Astrocyte of the spinal cord (primary cell): ENCODE data around the gene IGFBP4.

Experiments
- DNase-seq: peaks from one replicate; pipeline ENCODE4 v3.0.0; 2011; ENCODE audit warnings: low read depth, low spot score
- H3K4me3 ChIP-seq: 2 replicates; pipeline ENCODE4 v1.5.1; 2011; ENCODE audit warnings: low read depth, mild to moderate bottlenecking, low read length, moderate library complexity
- in situ Hi-C: cut with HindIII; loops from 2 replicates; pipeline ENCODE4 v1.10.0; 2017; ENCODE audit warnings: low sequenced_read_pairs
- TF ChIP-seq, protein P1 (sequence below): IDR thresholded peaks from 2 replicates; pipeline ENCODE4 v1.5.1; 2012; ENCODE audit warnings: low read depth, mild to moderate bottlenecking, low read length, inconsistent platforms

The IGFBP4 gene

GRCh38 chr17:40448639-40449261 lies 5.5 kb downstream of the IGFBP4 start:
- no peak overlapping the region for H3K4me3 ChIP-seq
- in situ Hi-C loops: no loop called here
- TF ChIP-seq, protein P1, sequence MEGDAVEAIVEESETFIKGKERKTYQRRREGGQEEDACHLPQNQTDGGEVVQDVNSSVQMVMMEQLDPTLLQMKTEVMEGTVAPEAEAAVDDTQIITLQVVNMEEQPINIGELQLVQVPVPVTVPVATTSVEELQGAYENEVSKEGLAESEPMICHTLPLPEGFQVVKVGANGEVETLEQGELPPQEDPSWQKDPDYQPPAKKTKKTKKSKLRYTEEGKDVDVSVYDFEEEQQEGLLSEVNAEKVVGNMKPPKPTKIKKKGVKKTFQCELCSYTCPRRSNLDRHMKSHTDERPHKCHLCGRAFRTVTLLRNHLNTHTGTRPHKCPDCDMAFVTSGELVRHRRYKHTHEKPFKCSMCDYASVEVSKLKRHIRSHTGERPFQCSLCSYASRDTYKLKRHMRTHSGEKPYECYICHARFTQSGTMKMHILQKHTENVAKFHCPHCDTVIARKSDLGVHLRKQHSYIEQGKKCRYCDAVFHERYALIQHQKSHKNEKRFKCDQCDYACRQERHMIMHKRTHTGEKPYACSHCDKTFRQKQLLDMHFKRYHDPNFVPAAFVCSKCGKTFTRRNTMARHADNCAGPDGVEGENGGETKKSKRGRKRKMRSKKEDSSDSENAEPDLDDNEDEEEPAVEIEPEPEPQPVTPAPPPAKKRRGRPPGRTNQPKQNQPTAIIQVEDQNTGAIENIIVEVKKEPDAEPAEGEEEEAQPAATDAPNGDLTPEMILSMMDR: no peak

GRCh38 chr17:40450175-40450574 lies 6.9 kb downstream of the IGFBP4 start:
- no peak overlapping the region for H3K4me3 ChIP-seq
- in situ Hi-C loops: no loop called here
- TF ChIP-seq, protein P1: peak; percentile 58
- DNase-seq: no peak

More at GRCh38 chr17:40448639-40449261, 5.5 kb downstream of the IGFBP4 start:
- DNase-seq: no peak

DNA sequence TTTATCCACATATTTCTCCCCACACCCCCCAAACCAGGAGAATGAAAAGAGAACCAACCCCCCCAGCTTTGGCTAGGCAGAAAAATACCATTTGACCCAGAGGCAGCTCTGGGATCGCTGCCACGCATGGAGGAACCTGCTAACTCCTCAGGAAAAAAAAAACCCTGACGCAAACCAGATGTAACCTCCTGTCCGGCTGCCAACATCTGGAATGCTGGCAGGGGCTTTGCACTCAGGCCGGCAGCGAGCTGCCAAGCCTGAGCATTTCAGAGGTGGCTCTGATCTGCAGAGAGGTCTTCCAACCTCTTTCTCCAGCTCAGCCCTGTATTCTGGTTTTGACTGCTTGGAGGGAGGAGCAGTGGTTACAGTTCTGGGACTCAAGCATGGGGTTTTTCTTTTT lies 8.2 kb downstream of the IGFBP4 start:
- peak; percentile 92 for DNase-seq
- TF ChIP-seq, protein P1: no peak
- no peak overlapping the region for H3K4me3 ChIP-seq
- in situ Hi-C loops: no loop called here

DNA sequence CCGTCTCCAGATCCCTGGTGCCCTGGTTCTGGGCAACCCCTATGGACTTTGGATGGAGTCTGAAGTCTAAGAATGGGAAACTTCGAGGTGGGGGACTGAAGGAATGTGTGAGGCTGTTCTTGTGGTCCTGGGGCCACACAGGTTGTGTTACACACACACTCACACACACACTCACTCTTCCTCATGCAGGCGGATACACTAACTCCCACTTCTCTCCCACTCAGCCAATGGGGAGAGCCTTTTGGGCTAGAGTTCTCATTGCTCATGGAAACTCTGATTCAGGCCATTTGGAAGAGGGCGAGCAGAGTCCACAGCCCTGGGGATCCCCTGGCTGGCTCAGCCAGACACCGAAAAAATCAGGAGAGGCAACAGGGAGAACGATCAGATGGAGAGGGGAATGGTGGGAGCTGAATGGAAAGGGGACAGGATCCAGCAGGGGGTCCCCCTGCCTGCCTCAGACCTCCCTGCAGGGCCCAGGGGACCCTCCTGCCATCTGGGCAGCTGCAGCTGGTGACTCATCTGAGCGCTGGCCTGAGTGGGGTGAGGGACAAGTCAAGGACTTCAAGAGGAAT lies 9.1 kb downstream of the IGFBP4 start:
- no peak overlapping the region for H3K4me3 ChIP-seq
- TF ChIP-seq, protein P1: no peak
- DNase-seq: peak; percentile 90
- in situ Hi-C loops: no loop called here

- DNase-seq: no peak
- TF ChIP-seq, protein P1: no peak
- in situ Hi-C loops: no loop called here
- no peak overlapping the region for H3K4me3 ChIP-seq
Observed at GRCh38 chr17:40452921-40453378, 9.7 kb downstream of the IGFBP4 start.

GRCh38 chr17:40453881-40454612 lies 10.8 kb downstream of the IGFBP4 start:
- DNase-seq: no peak
- TF ChIP-seq, protein P1: no peak
- no peak overlapping the region for H3K4me3 ChIP-seq
- in situ Hi-C loops: no loop called here
